PC-9 (cell line): ENCODE data around the gene CCN6.

Experiments
- CTCF ChIP-seq: fragments of 200-600 bp; sonication (generic); conservative IDR thresholded peaks from 2 replicates; pipeline ENCODE4 v1.6.1; 2017; ENCODE audit warnings: mixed run types, antibody characterized with exemption, mild to moderate bottlenecking, moderate library complexity
- EZH2 ChIP-seq: fragments of 200-600 bp; sonication (generic); IDR thresholded peaks from 2 replicates; pipeline ENCODE4 v1.8.0; 2017; ENCODE audit warnings: antibody characterized with exemption, low read depth

GRCh38 chr6:112117554-112117953 is 63.6 kb downstream of the CCN6 start:
- TF ChIP-seq CTCF (no peak), EZH2 (no peak)
